Stomach smooth muscle (tissue), 2 donors: ENCODE measurements around the gene PEX12.

Experiments
- H3K27ac ChIP-seq: one replicate; pipeline ENCODE4 v1.7.0; 2013; ENCODE audit warnings: mild to moderate bottlenecking, low read length, inconsistent platforms
- H3K27me3 ChIP-seq, 2 donors: one replicate each; pipeline ENCODE4 v1.7.0; 2013; ENCODE audit warnings: low read length in 2 of 2; ENCODE audit not compliant: insufficient read depth in 2 of 2, control insufficient read depth in 1 of 2
- H3K36me3 ChIP-seq, 2 donors: one replicate each; pipeline ENCODE4 v1.7.0; 2013; ENCODE audit warnings: low read length in 2 of 2; ENCODE audit not compliant: control insufficient read depth in 2 of 2, insufficient read depth in 2 of 2
- H3K4me1 ChIP-seq: one replicate; pipeline ENCODE4 v1.7.0; 2013; ENCODE audit warnings: low read length; ENCODE audit not compliant: control insufficient read depth, insufficient read depth
- H3K4me3 ChIP-seq, 2 donors: one replicate each; pipeline ENCODE4 v1.7.0; 2013; ENCODE audit warnings: low read length in 2 of 2
- H3K9ac ChIP-seq, 2 donors: one replicate each; pipeline ENCODE4 v1.7.0; 2013; ENCODE audit warnings: low read length in 2 of 2, mild to moderate bottlenecking in 1 of 2
- H3K9me3 ChIP-seq, 2 donors: one replicate each; pipeline ENCODE4 v1.7.0; 2013; ENCODE audit warnings: low read length in 2 of 2; ENCODE audit not compliant: control insufficient read depth in 2 of 2
- donor health status: healthy.
- donor health status: Pancreatic carcinoma.

Gene PEX12

DNA sequence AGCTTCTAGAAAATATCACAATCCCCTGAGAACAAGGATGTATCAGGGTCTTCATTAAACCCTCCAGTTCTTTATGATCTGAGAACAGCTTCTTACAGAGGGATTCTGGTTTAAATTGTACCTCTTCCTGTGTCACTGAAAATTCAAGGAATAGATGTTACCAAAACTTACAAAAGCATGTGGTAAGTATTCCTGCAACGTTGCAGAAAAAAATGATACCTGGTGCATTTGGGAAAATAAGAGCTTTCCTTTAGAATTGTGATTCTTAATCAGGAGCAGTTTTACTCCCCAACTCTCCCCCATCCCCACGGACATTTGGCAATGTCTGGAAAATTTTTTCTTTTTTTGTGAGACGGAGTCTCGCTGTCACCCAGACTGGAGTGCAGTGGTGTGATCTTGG lies 25.1 kb downstream of the PEX12 start:
- Histone ChIP-seq H3K27ac (no peak overlapping the region), H3K9me3 (no peaks in the 10 kb centered on the region), H3K27me3 (peaks cover 1 to 2% of the 10 kb centered on the region in 2 donors), H3K4me3 (no peak overlapping the region), H3K36me3 (no peaks in the 10 kb centered on the region), H3K4me1 (no peaks in the 10 kb centered on the region), H3K9ac (no peak overlapping the region)

DNA sequence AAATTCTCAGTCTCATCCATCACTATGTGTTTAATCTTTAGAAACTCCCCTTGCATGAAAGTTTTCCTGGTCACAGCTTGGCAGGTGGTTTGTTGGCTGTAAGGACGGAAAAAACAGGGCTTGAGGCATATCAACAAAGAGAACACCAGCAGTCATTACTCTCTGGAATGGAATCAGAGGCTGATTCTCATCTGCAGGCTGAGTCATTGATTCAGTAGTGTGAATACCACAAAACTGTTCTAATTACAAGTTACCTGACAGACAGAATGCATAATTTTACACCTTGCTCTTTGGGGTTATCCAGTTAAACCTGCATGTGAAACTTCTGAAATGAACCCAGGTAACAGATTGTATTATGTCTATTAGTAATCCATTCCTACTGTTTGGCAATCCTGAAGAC lies 29.4 kb downstream of the PEX12 start:
- no peaks in the 10 kb centered on the region for H3K9me3 ChIP-seq
- H3K27ac ChIP-seq: no peak overlapping the region
- H3K27me3 ChIP-seq: peaks cover 3% of the 10 kb centered on the region in 2 donors
- H3K9ac ChIP-seq: no peak overlapping the region
- no peak overlapping the region for H3K4me3 ChIP-seq
- no peaks in the 10 kb centered on the region for H3K4me1 ChIP-seq
- no peaks in the 10 kb centered on the region for H3K36me3 ChIP-seq

DNA sequence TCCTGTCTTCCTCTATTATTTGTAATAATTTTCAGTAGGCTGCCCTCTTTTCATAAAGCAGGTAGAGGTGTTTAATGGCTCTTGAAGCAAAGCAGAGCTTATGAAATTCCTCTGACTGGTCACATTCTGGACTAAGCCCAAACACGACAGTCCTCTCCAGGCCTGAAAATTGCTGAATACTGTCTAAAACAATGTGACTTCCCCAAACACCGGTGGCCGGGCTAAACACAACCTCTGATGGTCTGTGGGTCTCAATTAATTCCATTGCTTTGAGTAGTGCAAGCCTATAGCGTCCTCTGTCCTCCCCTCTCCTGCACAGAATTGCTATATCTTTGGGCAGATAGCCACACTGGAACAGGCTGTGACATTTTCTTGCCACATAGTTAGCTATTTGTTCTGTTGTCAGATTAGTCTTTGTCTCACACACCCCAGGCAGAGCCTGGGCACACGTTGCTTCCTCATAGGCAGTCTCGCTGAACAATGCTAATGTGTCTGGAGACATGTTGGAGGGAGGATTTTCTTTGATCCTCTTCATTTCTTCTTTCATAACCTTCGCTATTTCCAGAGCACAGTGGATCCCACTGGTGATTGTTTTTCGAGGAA lies 30.1 kb downstream of the PEX12 start:
- H3K9ac ChIP-seq: no peak overlapping the region
- no peak overlapping the region for H3K27ac ChIP-seq
- H3K27me3 ChIP-seq: peaks cover 3% of the 10 kb centered on the region in 2 donors
- H3K36me3 ChIP-seq: no peaks in the 10 kb centered on the region
- H3K4me3 ChIP-seq: no peak overlapping the region
- H3K9me3 ChIP-seq: no peaks in the 10 kb centered on the region
- no peaks in the 10 kb centered on the region for H3K4me1 ChIP-seq

DNA sequence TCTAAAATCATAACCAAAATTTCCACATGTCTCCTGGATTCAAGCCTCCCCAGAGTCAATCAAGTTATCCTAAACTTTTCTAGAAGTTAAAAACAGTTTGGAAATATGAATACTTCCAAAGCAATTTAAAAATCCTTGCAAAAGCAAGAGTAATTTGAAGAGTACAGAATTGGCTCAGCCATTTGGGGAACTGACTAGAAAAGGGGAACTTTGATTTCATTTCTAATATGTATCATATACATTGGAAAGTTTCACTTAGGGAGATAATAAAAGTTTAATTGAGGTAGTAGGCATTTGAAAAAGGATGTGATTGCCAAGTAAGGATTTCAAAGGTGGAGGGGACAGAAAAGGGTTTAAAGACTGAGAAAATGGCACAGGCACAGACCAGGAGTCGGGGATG lies 31.9 kb downstream of the PEX12 start:
- Histone ChIP-seq H3K27ac (no peak overlapping the region), H3K4me1 (no peaks in the 10 kb centered on the region), H3K27me3 (peaks cover 3% of the 10 kb centered on the region in 2 donors), H3K9me3 (no peaks in the 10 kb centered on the region), H3K9ac (no peak overlapping the region), H3K36me3 (no peaks in the 10 kb centered on the region), H3K4me3 (no peak overlapping the region)

DNA sequence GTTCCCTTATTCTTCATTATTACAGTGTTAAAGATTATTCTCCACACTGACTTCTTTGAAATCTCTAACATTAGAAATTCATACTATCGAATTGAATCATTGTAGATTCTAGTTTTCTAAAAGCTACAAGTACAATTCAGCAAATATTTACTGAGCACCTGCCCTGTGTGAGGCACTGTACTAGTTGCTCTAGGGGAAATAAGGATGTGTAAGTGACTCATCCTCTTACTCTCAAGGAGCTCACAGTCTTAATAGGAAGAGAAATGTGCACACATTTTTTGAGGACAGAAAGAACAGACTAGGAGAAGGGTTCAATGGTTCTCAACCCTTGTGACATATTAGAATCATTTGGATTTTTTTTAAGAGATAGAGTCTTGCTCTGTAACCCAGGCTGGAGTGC lies 33.2 kb downstream of the PEX12 start:
- Histone ChIP-seq H3K4me1 (no peaks in the 10 kb centered on the region), H3K9me3 (no peaks in the 10 kb centered on the region), H3K27ac (no peak overlapping the region), H3K27me3 (peaks cover 3 to 6% of the 10 kb centered on the region in 2 donors), H3K9ac (no peak overlapping the region), H3K36me3 (no peaks in the 10 kb centered on the region), H3K4me3 (no peak overlapping the region)

DNA sequence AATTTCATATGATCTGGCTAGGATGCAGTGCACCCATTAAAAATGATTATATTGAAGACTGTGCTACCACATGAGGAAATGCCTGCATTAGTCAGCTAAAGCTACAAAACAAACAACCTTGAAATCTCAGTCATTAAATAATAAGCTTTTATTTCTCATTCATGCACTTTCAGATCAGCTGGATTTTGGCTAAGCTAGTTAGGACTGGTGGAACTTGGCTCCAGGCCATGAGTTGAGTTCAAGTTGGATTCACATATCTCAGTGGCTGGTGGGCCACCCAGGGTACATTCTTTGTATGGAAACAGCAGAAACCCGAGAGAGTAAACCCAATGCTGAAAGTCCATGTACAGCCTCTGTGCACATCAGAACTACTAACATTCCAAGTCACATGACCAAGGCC lies 34.5 kb downstream of the PEX12 start:
- Histone ChIP-seq H3K4me1 (peaks cover 6% of the 10 kb centered on the region), H3K36me3 (no peaks in the 10 kb centered on the region), H3K9ac (no peak overlapping the region), H3K4me3 (no peak overlapping the region), H3K27me3 (peaks cover 3 to 6% of the 10 kb centered on the region in 2 donors), H3K27ac (no peak overlapping the region), H3K9me3 (no peaks in the 10 kb centered on the region)

DNA sequence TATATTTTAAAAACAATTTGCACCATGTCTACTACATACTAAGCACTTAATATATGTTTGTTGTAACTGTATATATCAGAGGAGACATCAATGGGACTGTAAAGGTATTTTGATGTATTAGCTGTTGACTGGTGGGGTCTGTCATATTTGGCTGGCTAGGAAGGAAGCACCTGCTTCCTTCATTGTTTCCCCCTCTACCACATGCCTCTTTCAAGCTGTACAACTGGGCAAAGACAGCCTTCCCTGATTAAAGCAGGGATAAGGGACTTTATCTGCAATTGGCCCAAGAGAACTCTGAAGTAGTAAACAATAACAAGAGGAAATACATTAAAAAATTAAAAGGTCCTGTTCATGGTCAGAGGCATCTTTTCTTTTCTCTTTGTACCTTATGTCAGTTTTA lies 35.4 kb downstream of the PEX12 start:
- H3K4me3 ChIP-seq: no peak overlapping the region
- H3K36me3 ChIP-seq: no peaks in the 10 kb centered on the region
- H3K4me1 ChIP-seq: peaks cover 6% of the 10 kb centered on the region
- H3K9ac ChIP-seq: no peak overlapping the region
- H3K27me3 ChIP-seq: peaks cover 0 to 3% of the 10 kb centered on the region in 2 donors
- no peak overlapping the region for H3K27ac ChIP-seq
- no peaks in the 10 kb centered on the region for H3K9me3 ChIP-seq

DNA sequence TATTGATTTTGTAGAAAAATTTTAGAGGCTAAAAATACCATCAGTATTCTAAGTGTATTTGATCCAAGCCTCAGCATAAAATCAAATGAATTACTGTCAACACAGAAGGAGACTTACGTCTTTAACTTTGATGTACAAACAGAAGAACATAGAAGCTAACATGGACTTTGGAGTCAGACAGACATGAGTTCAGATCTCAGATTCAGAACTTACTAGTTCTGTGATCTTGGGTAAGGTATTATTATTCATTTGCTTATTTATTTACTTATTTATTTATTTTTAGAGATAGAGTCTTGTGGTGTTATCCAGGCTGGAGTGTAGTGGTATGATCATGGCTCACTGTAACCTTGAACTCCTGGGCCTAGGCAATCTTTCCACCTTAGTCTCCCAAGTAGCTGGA lies 36.9 kb downstream of the PEX12 start:
- Histone ChIP-seq H3K9ac (no peak overlapping the region), H3K9me3 (no peaks in the 10 kb centered on the region)

DNA sequence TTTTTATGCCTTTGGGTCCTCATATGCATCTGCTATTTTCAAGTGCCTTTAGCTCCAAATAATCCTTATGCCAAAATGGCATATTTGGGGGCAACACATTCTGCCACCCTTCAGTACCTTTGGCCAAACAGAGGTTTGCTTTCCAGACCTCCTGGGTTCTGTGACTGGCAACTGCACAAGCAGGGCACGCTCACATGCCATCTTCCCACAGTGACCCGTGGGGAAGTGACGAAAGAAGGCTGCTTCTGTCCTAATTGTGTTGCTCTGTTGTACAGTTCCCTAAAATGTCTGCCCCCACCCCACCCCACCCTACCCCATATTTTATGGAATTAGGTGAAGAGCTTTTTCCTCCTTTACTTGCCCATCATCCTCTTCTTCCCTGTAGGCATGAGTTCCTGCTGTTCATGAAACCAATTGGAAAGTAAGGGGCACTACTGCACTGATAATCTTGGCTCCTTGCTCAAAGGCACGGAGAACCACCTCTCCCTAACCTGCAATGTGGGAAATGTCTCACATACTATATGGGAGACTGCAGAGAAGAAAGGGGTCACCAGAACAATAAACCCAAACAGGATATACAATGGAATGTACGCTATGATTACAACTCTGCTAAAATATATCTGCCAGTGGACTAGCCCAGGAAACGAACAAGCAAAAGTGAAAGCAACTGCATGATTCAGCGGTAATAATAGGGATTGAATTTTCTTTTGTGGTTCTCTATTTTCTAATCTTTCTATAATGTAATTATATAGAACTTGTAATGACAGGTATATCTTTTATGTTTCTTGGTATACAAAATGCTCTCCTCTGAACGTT lies 37.6 kb downstream of the PEX12 start:
- Histone ChIP-seq H3K9me3 (no peaks in the 10 kb centered on the region), H3K27me3 (peaks cover 0 to 3% of the 10 kb centered on the region in 2 donors), H3K4me1 (peaks cover 10% of the 10 kb centered on the region), H3K27ac (no peak overlapping the region), H3K4me3 (peak overlapping the region; percentile 46 to 55), H3K36me3 (no peaks in the 10 kb centered on the region), H3K9ac (peak overlapping the region in 1 of 2 donors; percentile 28)

More for the DNA sequence above, 36.9 kb downstream of the PEX12 start:
- Histone ChIP-seq H3K27ac (no peak overlapping the region), H3K4me1 (peaks cover 10% of the 10 kb centered on the region), H3K4me3 (no peak overlapping the region), H3K36me3 (no peaks in the 10 kb centered on the region), H3K27me3 (peaks cover 0 to 3% of the 10 kb centered on the region in 2 donors)

DNA sequence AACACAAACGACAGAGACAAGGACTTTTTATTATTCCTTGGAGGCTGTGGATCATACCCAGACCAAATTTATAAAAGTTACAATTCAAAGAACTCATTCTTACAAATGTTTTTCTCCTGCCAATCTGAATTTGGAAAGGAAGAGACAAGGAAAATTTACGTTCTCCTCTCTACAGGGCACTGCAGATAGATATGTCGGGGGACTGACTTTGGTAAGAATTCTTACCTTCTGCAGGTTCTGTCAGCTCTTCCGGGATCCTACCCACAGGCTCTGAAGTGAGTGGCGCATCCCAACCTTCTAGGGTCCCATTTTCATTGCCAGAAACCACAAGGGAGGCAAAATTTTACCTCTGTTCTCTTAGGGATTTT lies 38.7 kb downstream of the PEX12 start:
- Histone ChIP-seq H3K9ac (peak overlapping the region in 1 of 2 donors; percentile 18), H3K9me3 (no peaks in the 10 kb centered on the region), H3K27ac (no peak overlapping the region), H3K4me1 (peaks cover 10% of the 10 kb centered on the region), H3K4me3 (peak overlapping the region in 1 of 2 donors; percentile 35), H3K36me3 (no peaks in the 10 kb centered on the region), H3K27me3 (peaks cover 0 to 3% of the 10 kb centered on the region in 2 donors)

DNA sequence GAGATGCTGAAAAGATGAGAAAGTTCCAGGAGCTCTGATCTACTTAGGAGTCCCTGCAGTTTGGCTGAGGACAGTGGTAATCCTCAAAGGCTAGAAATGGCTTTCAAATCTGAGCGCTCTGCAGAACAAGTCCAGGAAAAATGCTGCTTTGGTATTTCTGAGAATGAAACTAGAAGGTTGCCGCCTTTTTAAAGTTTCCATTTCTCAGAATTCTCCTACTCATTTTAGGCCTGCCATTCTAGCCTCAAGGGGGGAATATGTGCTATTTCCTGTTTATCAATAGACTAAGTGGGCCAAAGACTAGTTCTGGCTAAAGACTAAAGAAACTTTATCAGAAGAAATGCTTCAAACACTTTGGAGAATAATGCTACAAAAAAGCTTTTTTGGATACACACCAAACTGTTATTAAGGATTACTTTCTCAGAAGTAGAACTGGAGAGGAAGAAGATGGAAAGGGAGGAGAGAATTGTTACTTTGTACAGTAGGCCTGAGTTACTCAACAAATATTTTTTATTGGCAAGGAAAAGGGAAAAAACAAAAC lies 40.7 kb downstream of the PEX12 start, which contains the start of gene SLFN12L:
SLFN12L (minus strand) TSS at position 78 of the 541 bp plus-strand sequence. CDS start 15,314 bp downstream, outside the sequence.
- peaks cover 10% of the 10 kb centered on the region for H3K4me1 ChIP-seq
- peaks cover 0 to 3% of the 10 kb centered on the region in 2 donors for H3K27me3 ChIP-seq
- H3K27ac ChIP-seq: peak within 1 kb of the TSS; percentile 49
- H3K9ac ChIP-seq: no peak within 1 kb of the TSS
- peak within 1 kb of the TSS in 1 of 2 donors; percentile 8 for H3K4me3 ChIP-seq
- no peaks in the 10 kb centered on the region for H3K36me3 ChIP-seq
- no peaks in the 10 kb centered on the region for H3K9me3 ChIP-seq
